ENCODE results near the gene GLCE. TPM values are rescaled to one million over a fixed set of nuclear protein-coding genes. Genes with fewer than 3 reads are reported as not detected.

The GLCE gene
- total RNA-seq, 1 experiment from 2014 or later, result 10.2 TPM

DNA sequence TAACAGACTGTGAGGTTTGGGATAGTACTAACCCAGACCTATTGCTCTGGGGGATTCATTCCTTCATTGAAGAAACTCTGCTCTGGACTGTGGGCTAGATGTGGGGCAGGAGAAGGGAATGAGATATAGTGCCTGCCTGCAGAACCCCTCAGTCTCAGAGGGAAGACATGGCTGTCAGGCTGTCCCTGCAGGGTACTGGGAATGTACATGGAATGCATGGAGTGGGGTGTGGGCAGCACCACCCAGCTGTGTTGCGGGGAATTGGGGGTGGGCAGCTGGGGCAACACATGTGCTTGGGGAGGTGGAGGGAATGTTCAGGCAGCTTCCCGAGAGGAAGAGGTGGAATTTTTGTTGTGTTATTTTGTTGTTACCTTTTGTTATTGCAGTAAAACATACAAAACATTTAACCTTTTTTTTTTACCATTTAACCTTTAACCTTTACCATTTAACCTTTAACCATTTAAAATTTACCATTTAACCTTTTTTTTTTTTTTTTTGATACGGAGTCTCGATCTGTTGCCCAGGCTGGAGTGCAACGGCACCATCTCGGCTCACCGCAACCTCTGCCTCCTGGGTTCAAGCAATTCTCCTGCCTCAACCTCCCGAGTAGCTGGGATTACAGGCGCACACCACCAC, 145.6 kb downstream of the GLCE start:
- H3K4me1 Mint-ChIP-seq (ENCODE audit: low read depth, unreplicated experiment), result peaks cover 3% of the 10 kb centered on the region
- no peak overlapping the region for H3K4me3 ChIP-seq (ENCODE audit: low read depth, low read length)
- no peaks in the 10 kb centered on the region for H3K36me3 ChIP-seq (ENCODE audit: control insufficient read depth, insufficient read depth, low read length)
- TF ChIP-seq CTCF (IDR thresholded peaks at IDR 0.05; ENCODE audit: insufficient read depth in 1 of 2, low read depth in 1 of 2, low read length in 1 of 2, severe bottlenecking in 1 of 2, unreplicated experiment in 1 of 2), result no peak
- H3K4me3 Mint-ChIP-seq (ENCODE audit: unreplicated experiment), result no peak overlapping the region
- no peaks in the 10 kb centered on the region for H3K9me3 Mint-ChIP-seq (ENCODE audit: unreplicated experiment)
- ChIA-PET CTCF (no interaction called here), POLR2A (no interaction called here)
- no peaks in the 10 kb centered on the region for H3K27me3 ChIP-seq (replicated peaks; ENCODE audit: control insufficient read depth, insufficient read depth, low read length)
- H3K27me3 Mint-ChIP-seq (ENCODE audit: insufficient read depth, unreplicated experiment), result no peaks in the 10 kb centered on the region
- no TSS peak for BruUV-seq (replicated peaks)
- no peak overlapping the region for H3K27ac Mint-ChIP-seq (ENCODE audit: unreplicated experiment)
- no peaks in the 10 kb centered on the region for H3K9me3 ChIP-seq
- H3K36me3 Mint-ChIP-seq (ENCODE audit: insufficient read depth, unreplicated experiment), result no peaks in the 10 kb centered on the region
- no peaks in the 10 kb centered on the region for H3K4me1 ChIP-seq
- intact Hi-C loops (cut with micrococcal nuclease; ENCODE audit: unreplicated experiment), result no loop called here
- DNase-seq, result no peak

GRCh38 chr15:69307939-69308338, 147.5 kb downstream of the GLCE start:
- H3K4me1 Mint-ChIP-seq (ENCODE audit: low read depth, unreplicated experiment), result peaks cover 5% of the 10 kb centered on the region
- Histone ChIP-seq H3K36me3 (ENCODE audit: control insufficient read depth, insufficient read depth, low read length) (no peaks in the 10 kb centered on the region), H3K27me3 (replicated peaks; ENCODE audit: control insufficient read depth, insufficient read depth, low read length) (no peaks in the 10 kb centered on the region), H3K4me1 (no peaks in the 10 kb centered on the region), H3K4me3 (ENCODE audit: low read depth, low read length) (no peak overlapping the region), H3K9me3 (no peaks in the 10 kb centered on the region)
- H3K27me3 Mint-ChIP-seq (ENCODE audit: insufficient read depth, unreplicated experiment), result no peaks in the 10 kb centered on the region
- H3K4me3 Mint-ChIP-seq (ENCODE audit: unreplicated experiment), result no peak overlapping the region
- intact Hi-C loops (cut with micrococcal nuclease; ENCODE audit: unreplicated experiment), result no loop called here
- POLR2A ChIA-PET, result no interaction called here
- no peak overlapping the region for H3K27ac Mint-ChIP-seq (ENCODE audit: unreplicated experiment)
- CTCF ChIA-PET, result no interaction called here
- TF ChIP-seq CTCF (IDR thresholded peaks at IDR 0.05; ENCODE audit: insufficient read depth in 1 of 2, low read depth in 1 of 2, low read length in 1 of 2, severe bottlenecking in 1 of 2, unreplicated experiment in 1 of 2), result no peak
- H3K9me3 Mint-ChIP-seq (ENCODE audit: unreplicated experiment), result no peaks in the 10 kb centered on the region
- no peaks in the 10 kb centered on the region for H3K36me3 Mint-ChIP-seq (ENCODE audit: insufficient read depth, unreplicated experiment)
- DNase-seq, result no peak
- no TSS peak for BruUV-seq (replicated peaks)

GRCh38 chr15:69308949-69309348, 148.5 kb downstream of the GLCE start:
- intact Hi-C loops (cut with micrococcal nuclease; ENCODE audit: unreplicated experiment), result no loop called here
- DNase-seq, result no peak
- H3K9me3 Mint-ChIP-seq (ENCODE audit: unreplicated experiment), result no peaks in the 10 kb centered on the region
- TF ChIP-seq CTCF (IDR thresholded peaks at IDR 0.05; ENCODE audit: insufficient read depth in 1 of 2, low read depth in 1 of 2, low read length in 1 of 2, severe bottlenecking in 1 of 2, unreplicated experiment in 1 of 2), result no peak
- no peak overlapping the region for H3K27ac Mint-ChIP-seq (ENCODE audit: unreplicated experiment)
- Histone ChIP-seq H3K9me3 (no peaks in the 10 kb centered on the region), H3K36me3 (ENCODE audit: control insufficient read depth, insufficient read depth, low read length) (no peaks in the 10 kb centered on the region), H3K27me3 (replicated peaks; ENCODE audit: control insufficient read depth, insufficient read depth, low read length) (no peaks in the 10 kb centered on the region), H3K4me3 (ENCODE audit: low read depth, low read length) (no peak overlapping the region), H3K4me1 (no peaks in the 10 kb centered on the region)
- H3K4me1 Mint-ChIP-seq (ENCODE audit: low read depth, unreplicated experiment), result peaks cover 5% of the 10 kb centered on the region
- ChIA-PET POLR2A (no interaction called here), CTCF (interaction anchor here (1.0 kb wide), 1 partner anchor 86 kb away, joined by 6 read pairs; no protein-coding TSS in a partner anchor)
- no peaks in the 10 kb centered on the region for H3K27me3 Mint-ChIP-seq (ENCODE audit: insufficient read depth, unreplicated experiment)
- H3K36me3 Mint-ChIP-seq (ENCODE audit: insufficient read depth, unreplicated experiment), result no peaks in the 10 kb centered on the region
- BruUV-seq (replicated peaks), result no TSS peak
- no peak overlapping the region for H3K4me3 Mint-ChIP-seq (ENCODE audit: unreplicated experiment)
